A673 (cell line): ENCODE results near the gene TSEN2. TPM values are rescaled to one million over a fixed set of nuclear protein-coding genes. Genes with fewer than 3 reads are reported as not detected.

Experiments used
- BruUV-seq: library from RNA; stranded (reverse); fragments of 400-500 nt; replicated peaks from 2 replicates; lab custom pipeline; 2021; lab: Mats Ljungman, UMichigan
- CTCF ChIA-PET: fragments of 300-600 bp; sonication (Branson Sonifier 250); formaldehyde crosslinking; loops from one replicate; lab custom pipeline; 2022; ENCODE audit warnings: antibody characterized with exemption; lab: Charles Lee
- POLR2A ChIA-PET: fragments of 300-600 bp; sonication (Branson Sonifier 250); formaldehyde crosslinking; loops from one replicate; lab custom pipeline; 2022; ENCODE audit warnings: antibody characterized with exemption; ENCODE audit not compliant: low non-redundant PET; lab: Charles Lee
- DNase-seq: peaks from one replicate; pipeline ENCODE4 v3.0.0-alpha.2; 2015; ENCODE audit warnings: low spot score
- H3K27ac ChIP-seq: fragments of 200-600 bp; sonication (generic); 2 replicates; pipeline ENCODE4 v1.5.1; 2016; ENCODE audit warnings: mixed run types, low read depth, mild to moderate bottlenecking, mixed read lengths, antibody characterized with exemption, low read length; ENCODE audit not compliant: poor library complexity, severe bottlenecking
- H3K27me3 ChIP-seq: fragments of 200-600 bp; sonication (generic); replicated peaks from 2 replicates; pipeline ENCODE4 v1.6.1; 2017; ENCODE audit warnings: mixed run types, low read depth, mild to moderate bottlenecking, mixed read lengths, antibody characterized with exemption, low read length; ENCODE audit not compliant: insufficient read depth, poor library complexity
- H3K36me3 ChIP-seq: fragments of 200-600 bp; sonication (generic); 2 replicates; pipeline ENCODE4 v1.6.1; 2016; ENCODE audit warnings: mixed run types, mild to moderate bottlenecking, mixed read lengths, antibody characterized with exemption, low read length; ENCODE audit not compliant: insufficient read depth, poor library complexity, severe bottlenecking
- H3K4me1 ChIP-seq: fragments of 200-600 bp; sonication (generic); 2 replicates; pipeline ENCODE4 v1.6.1; 2017; ENCODE audit warnings: mixed run types, mild to moderate bottlenecking, mixed read lengths, antibody characterized with exemption, low read length; ENCODE audit not compliant: insufficient read depth, poor library complexity, severe bottlenecking
- H3K4me3 ChIP-seq: fragments of 200-600 bp; sonication (generic); 2 replicates; pipeline ENCODE4 v1.5.1; 2016; ENCODE audit warnings: low read depth, mixed run types, mild to moderate bottlenecking, mixed read lengths, low read length; ENCODE audit not compliant: poor library complexity, severe bottlenecking
- H3K9me3 ChIP-seq: fragments of 200-600 bp; sonication (generic); 2 replicates; pipeline ENCODE4 v1.6.1; 2016; ENCODE audit warnings: mixed run types, low read depth, mild to moderate bottlenecking, mixed read lengths, antibody characterized with exemption, low read length; ENCODE audit not compliant: poor library complexity, severe bottlenecking
- CTCF ChIP-seq: fragments of 300-800, 200-600 bp; sonication (generic); conservative IDR thresholded peaks from 2 replicates; pipeline ENCODE4 v1.5.1; 2017; ENCODE audit warnings: low read depth, mild to moderate bottlenecking, antibody characterized with exemption, low read length, moderate library complexity, mixed read lengths
- EZH2 ChIP-seq: fragments of 200-600 bp; sonication (generic); IDR thresholded peaks from 2 replicates; pipeline ENCODE4 v1.6.1; 2017; ENCODE audit warnings: borderline replicate concordance, low read depth, mild to moderate bottlenecking, mixed read lengths, antibody characterized with exemption, low read length; ENCODE audit not compliant: poor library complexity, severe bottlenecking
- intact Hi-C: fragments of 100-400 bp; cut with micrococcal nuclease; formaldehyde crosslinking; loops from one replicate; pipeline ENCODE4 v1.10.0; 2022; ENCODE audit not compliant: unreplicated experiment
- total RNA-seq: library from RNA; stranded (reverse); gene quantifications from 2 replicates; pipeline ENCODE4 v1.2.3, GENCODE V29; 2021

TSEN2 gene
- total RNA-seq, 1 experiment from 2014 or later, result 34.5 TPM

- DNase-seq, result peak; percentile 15
- H3K4me1 ChIP-seq, result peaks cover 10% of the 10 kb centered on the region
- no peaks in the 10 kb centered on the region for H3K36me3 ChIP-seq
- H3K4me3 ChIP-seq, result peak overlapping the region; percentile 85
- TF ChIP-seq CTCF (no peak), EZH2 (no peak)
- intact Hi-C loops, result loop anchor here (5.0 kb wide), 1 partner anchor 105 kb away; the partner anchor contains the start of gene RAF1
- ChIA-PET POLR2A (no interaction called here), CTCF (no interaction called here)
- no peaks in the 10 kb centered on the region for H3K9me3 ChIP-seq
- TSS peak; percentile 37 for BruUV-seq
- H3K27ac ChIP-seq, result peak overlapping the region; percentile 94
- H3K27me3 ChIP-seq, result no peaks in the 10 kb centered on the region
Observed at GRCh38 chr3:12557473-12558100, 73.3 kb downstream of the TSEN2 start.

GRCh38 chr3:12558706-12559105 is 74.4 kb downstream of the TSEN2 start:
- CTCF ChIA-PET, result no interaction called here
- Histone ChIP-seq H3K27me3 (no peaks in the 10 kb centered on the region), H3K4me3 (peak overlapping the region; percentile 85), H3K9me3 (no peaks in the 10 kb centered on the region), H3K27ac (peak overlapping the region; percentile 94), H3K36me3 (no peaks in the 10 kb centered on the region), H3K4me1 (peaks cover 14% of the 10 kb centered on the region)
- no peak for DNase-seq
- intact Hi-C loops, result loop anchor here (5.0 kb wide), 1 partner anchor 104 kb away; the partner anchor contains the start of gene RAF1
- no TSS peak for BruUV-seq
- TF ChIP-seq EZH2 (no peak), CTCF (no peak)
- POLR2A ChIA-PET, result no interaction called here

GRCh38 chr3:12559520-12559919 is 75.2 kb downstream of the TSEN2 start:
- ChIA-PET CTCF (no interaction called here), POLR2A (no interaction called here)
- intact Hi-C loops, result loop anchor here (5.0 kb wide), 1 partner anchor 103 kb away; the partner anchor contains the start of gene RAF1
- no peaks in the 10 kb centered on the region for H3K27me3 ChIP-seq
- H3K4me3 ChIP-seq, result no peak overlapping the region
- no peaks in the 10 kb centered on the region for H3K9me3 ChIP-seq
- peaks cover 14% of the 10 kb centered on the region for H3K4me1 ChIP-seq
- no peaks in the 10 kb centered on the region for H3K36me3 ChIP-seq
- BruUV-seq, result no TSS peak
- TF ChIP-seq EZH2, result no peak
- TF ChIP-seq CTCF, result no peak
- H3K27ac ChIP-seq, result no peak overlapping the region
- no peak for DNase-seq
